ENCODE results near the gene SLC35E3. TPM values are rescaled to one million over a fixed set of nuclear protein-coding genes. Genes with fewer than 3 reads are reported as not detected.
"Not testable (repeated sequence)": the region's sequence is repeated elsewhere in the genome, so short reads cannot be mapped to it uniquely, and the experiment has no call there.

The SLC35E3 gene
- total RNA-seq, 1 donor from 2014 or later: 9.4 TPM

- H3K9me3 Mint-ChIP-seq: no peaks in the 10 kb centered on the region
- H3K27me3 Mint-ChIP-seq (ENCODE audit: low read depth): no peaks in the 10 kb centered on the region
- DNase-seq (ENCODE audit: low spot score): no peak
- H3K4me3 Mint-ChIP-seq (ENCODE audit: low read depth): peak overlapping the region; percentile 46
- peaks cover 39% of the 10 kb centered on the region for H3K4me1 Mint-ChIP-seq (ENCODE audit: low read depth)
- H3K36me3 Mint-ChIP-seq (ENCODE audit: low read depth): peaks cover 83% of the 10 kb centered on the region
- H3K27ac Mint-ChIP-seq: peak overlapping the region; percentile 24
- intact Hi-C loops (cut with micrococcal nuclease): no loop called here
Measured at GRCh38 chr12:68812553-68813241, 66.7 kb downstream of the SLC35E3 start.

GRCh38 chr12:68813242-68813593 lies 67.2 kb downstream of the SLC35E3 start:
- no peaks in the 10 kb centered on the region for H3K9me3 Mint-ChIP-seq
- peaks cover 39% of the 10 kb centered on the region for H3K4me1 Mint-ChIP-seq (ENCODE audit: low read depth)
- H3K4me3 Mint-ChIP-seq (ENCODE audit: low read depth): peak overlapping the region; percentile 46

GRCh38 chr12:68814490-68815231 lies 68.7 kb downstream of the SLC35E3 start:
- H3K9me3 Mint-ChIP-seq: no peaks in the 10 kb centered on the region
- H3K36me3 Mint-ChIP-seq (ENCODE audit: low read depth): peaks cover 82% of the 10 kb centered on the region
- peaks cover 44% of the 10 kb centered on the region for H3K4me1 Mint-ChIP-seq (ENCODE audit: low read depth)
- no peaks in the 10 kb centered on the region for H3K27me3 Mint-ChIP-seq (ENCODE audit: low read depth)
- H3K4me3 Mint-ChIP-seq (ENCODE audit: low read depth): no peak overlapping the region
- H3K27ac Mint-ChIP-seq: no peak overlapping the region
- no peak for DNase-seq (ENCODE audit: low spot score)
- intact Hi-C loops (cut with micrococcal nuclease): no loop called here

More at GRCh38 chr12:68813242-68813593, 67.2 kb downstream of the SLC35E3 start:
- DNase-seq (ENCODE audit: low spot score): no peak
- intact Hi-C loops (cut with micrococcal nuclease): no loop called here
- H3K36me3 Mint-ChIP-seq (ENCODE audit: low read depth): peaks cover 83% of the 10 kb centered on the region
- no peak overlapping the region for H3K27ac Mint-ChIP-seq
- H3K27me3 Mint-ChIP-seq (ENCODE audit: low read depth): no peaks in the 10 kb centered on the region

- Mint-ChIP-seq H3K4me1 (ENCODE audit: low read depth) (peaks cover 47% of the 10 kb centered on the region), H3K9me3 (no peaks in the 10 kb centered on the region), H3K36me3 (ENCODE audit: low read depth) (peaks cover 82% of the 10 kb centered on the region), H3K27me3 (ENCODE audit: low read depth) (no peaks in the 10 kb centered on the region), H3K4me3 (ENCODE audit: low read depth) (no peak overlapping the region), H3K27ac (no peak overlapping the region)
- DNase-seq (ENCODE audit: low spot score): no peak
- intact Hi-C loops (cut with micrococcal nuclease): no loop called here
Measured at GRCh38 chr12:68815232-68815927, 69.4 kb downstream of the SLC35E3 start.

GRCh38 chr12:68815928-68816800 lies 70.2 kb downstream of the SLC35E3 start:
- Mint-ChIP-seq H3K27me3 (ENCODE audit: low read depth) (no peaks in the 10 kb centered on the region), H3K27ac (no peak overlapping the region), H3K9me3 (no peaks in the 10 kb centered on the region), H3K36me3 (ENCODE audit: low read depth) (peaks cover 82% of the 10 kb centered on the region), H3K4me1 (ENCODE audit: low read depth) (peaks cover 50% of the 10 kb centered on the region), H3K4me3 (ENCODE audit: low read depth) (no peak overlapping the region)
- intact Hi-C loops (cut with micrococcal nuclease): no loop called here
- no peak for DNase-seq (ENCODE audit: low spot score)

- H3K4me3 Mint-ChIP-seq (ENCODE audit: low read depth); H3K27me3 Mint-ChIP-seq (ENCODE audit: low read depth); H3K27ac Mint-ChIP-seq; intact Hi-C loops (cut with micrococcal nuclease); H3K9me3 Mint-ChIP-seq; DNase-seq (ENCODE audit: low spot score): not testable (repeated sequence)
- Mint-ChIP-seq H3K36me3 (ENCODE audit: low read depth) (peaks cover 77% of the 10 kb centered on the region), H3K4me1 (ENCODE audit: low read depth) (peaks cover 37% of the 10 kb centered on the region)
Measured at GRCh38 chr12:68819481-68819880, 73.5 kb downstream of the SLC35E3 start.

GRCh38 chr12:68821357-68822188 lies 75.6 kb downstream of the SLC35E3 start:
- Mint-ChIP-seq H3K27me3 (ENCODE audit: low read depth) (no peaks in the 10 kb centered on the region), H3K4me3 (ENCODE audit: low read depth) (no peak overlapping the region), H3K36me3 (ENCODE audit: low read depth) (peaks cover 79% of the 10 kb centered on the region), H3K27ac (no peak overlapping the region), H3K9me3 (no peaks in the 10 kb centered on the region), H3K4me1 (ENCODE audit: low read depth) (peaks cover 32% of the 10 kb centered on the region)
- intact Hi-C loops (cut with micrococcal nuclease): no loop called here
- DNase-seq (ENCODE audit: low spot score): no peak

GRCh38 chr12:68823696-68824095 lies 77.7 kb downstream of the SLC35E3 start:
- intact Hi-C loops (cut with micrococcal nuclease): no loop called here
- no peaks in the 10 kb centered on the region for H3K9me3 Mint-ChIP-seq
- peaks cover 29% of the 10 kb centered on the region for H3K4me1 Mint-ChIP-seq (ENCODE audit: low read depth)
- peak overlapping the region; percentile 2 for H3K27ac Mint-ChIP-seq
- peaks cover 88% of the 10 kb centered on the region for H3K36me3 Mint-ChIP-seq (ENCODE audit: low read depth)
- no peak overlapping the region for H3K4me3 Mint-ChIP-seq (ENCODE audit: low read depth)
- DNase-seq (ENCODE audit: low spot score): no peak
- H3K27me3 Mint-ChIP-seq (ENCODE audit: low read depth): no peaks in the 10 kb centered on the region

- intact Hi-C loops (cut with micrococcal nuclease): no loop called here
- H3K4me3 Mint-ChIP-seq (ENCODE audit: low read depth): no peak overlapping the region
Measured at GRCh38 chr12:68824131-68824530, 78.2 kb downstream of the SLC35E3 start.

GRCh38 chr12:68824597-68825250 lies 78.7 kb downstream of the SLC35E3 start:
- H3K4me3 Mint-ChIP-seq (ENCODE audit: low read depth): no peak overlapping the region
- H3K4me1 Mint-ChIP-seq (ENCODE audit: low read depth): peaks cover 24% of the 10 kb centered on the region
- no peak for DNase-seq (ENCODE audit: low spot score)
- H3K27ac Mint-ChIP-seq: no peak overlapping the region
- no peaks in the 10 kb centered on the region for H3K9me3 Mint-ChIP-seq
- no peaks in the 10 kb centered on the region for H3K27me3 Mint-ChIP-seq (ENCODE audit: low read depth)
- H3K36me3 Mint-ChIP-seq (ENCODE audit: low read depth): peaks cover 82% of the 10 kb centered on the region
- intact Hi-C loops (cut with micrococcal nuclease): no loop called here

More at GRCh38 chr12:68824131-68824530, 78.2 kb downstream of the SLC35E3 start:
- Mint-ChIP-seq H3K27ac (no peak overlapping the region), H3K4me1 (ENCODE audit: low read depth) (peaks cover 26% of the 10 kb centered on the region), H3K36me3 (ENCODE audit: low read depth) (peaks cover 88% of the 10 kb centered on the region), H3K9me3 (no peaks in the 10 kb centered on the region), H3K27me3 (ENCODE audit: low read depth) (no peaks in the 10 kb centered on the region)
- DNase-seq (ENCODE audit: low spot score): no peak

GRCh38 chr12:68825569-68826217 lies 79.7 kb downstream of the SLC35E3 start:
- DNase-seq (ENCODE audit: low spot score): no peak
- H3K27ac Mint-ChIP-seq: peak overlapping the region; percentile 44
- H3K36me3 Mint-ChIP-seq (ENCODE audit: low read depth): peaks cover 79% of the 10 kb centered on the region
- H3K4me3 Mint-ChIP-seq (ENCODE audit: low read depth): no peak overlapping the region
- peaks cover 23% of the 10 kb centered on the region for H3K4me1 Mint-ChIP-seq (ENCODE audit: low read depth)
- intact Hi-C loops (cut with micrococcal nuclease): loop anchor here (2.0 kb wide), 1 partner anchor 17 kb away; the partner anchor contains the start of gene MDM2
- H3K9me3 Mint-ChIP-seq: no peaks in the 10 kb centered on the region
- H3K27me3 Mint-ChIP-seq (ENCODE audit: low read depth): no peaks in the 10 kb centered on the region

Measured in activated T-helper 2 cell treated with anti-CD3 and anti-CD28 coated beads, Interferon-gamma antibody, Interleukin-2, Interleukin-4, amounts not matched to agents 10 μg/mL and 5 μg/mL and 100 μg/mL, durations not matched to agents 14 hours and 24 hours and 36 hours (primary cell).